Measurements from ENCODE around the gene CACNA2D3. TPM values are rescaled to one million over a fixed set of nuclear protein-coding genes. Genes with fewer than 3 reads are reported as not detected.

CACNA2D3 gene
- total and polyA plus RNA-seq, 2 donors from 2014 or later: 5.7 to 11.2 TPM

GRCh38 chr3:54906763-54907162 lies 784.4 kb downstream of the CACNA2D3 start:
- no peak for DNase-seq

GRCh38 chr3:54909191-54909590 lies 786.8 kb downstream of the CACNA2D3 start:
- no peaks in the 10 kb centered on the region for H3K36me3 ChIP-seq (ENCODE audit: control insufficient read depth in 2 of 3, insufficient read depth in 3 of 3, low read length in 3 of 3)
- H3K4me1 ChIP-seq (ENCODE audit: control insufficient read depth in 2 of 3, insufficient read depth in 2 of 3, low read depth in 1 of 3, low read length in 3 of 3): no peaks in the 10 kb centered on the region
- H3K9me3 ChIP-seq (ENCODE audit: control insufficient read depth in 2 of 3, insufficient read depth in 1 of 3, low read length in 3 of 3): peaks cover 0 to 4% (median 3%) of the 10 kb centered on the region in 3 donors
- no peak overlapping the region for H3K4me3 ChIP-seq (ENCODE audit: low read length in 3 of 3)
- TF ChIP-seq CTCF (IDR thresholded peaks at IDR 0.05; ENCODE audit: borderline replicate concordance, extremely low read depth, insufficient read depth): no peak
- no peaks in the 10 kb centered on the region for H3K27me3 ChIP-seq (ENCODE audit: control insufficient read depth, insufficient read depth, low read length)
- no peak overlapping the region for H3K27ac ChIP-seq (ENCODE audit: low read depth in 2 of 2, low read length in 2 of 2)
- no peak for FAIRE-seq
- no peak for DNase-seq
- no peak overlapping the region for H3K9ac ChIP-seq (ENCODE audit: low read length in 3 of 3)
- intact Hi-C loops (cut with DNase I): no loop called here

More at GRCh38 chr3:54906763-54907162, 784.4 kb downstream of the CACNA2D3 start:
- Histone ChIP-seq H3K4me3 (ENCODE audit: low read length in 3 of 3) (no peak overlapping the region), H3K9ac (ENCODE audit: low read length in 3 of 3) (no peak overlapping the region), H3K9me3 (ENCODE audit: control insufficient read depth in 2 of 3, insufficient read depth in 1 of 3, low read length in 3 of 3) (peaks cover 0 to 2% (median 1%) of the 10 kb centered on the region in 3 donors), H3K27me3 (ENCODE audit: control insufficient read depth, insufficient read depth, low read length) (no peaks in the 10 kb centered on the region), H3K27ac (ENCODE audit: low read depth in 2 of 2, low read length in 2 of 2) (no peak overlapping the region), H3K36me3 (ENCODE audit: control insufficient read depth in 2 of 3, insufficient read depth in 3 of 3, low read length in 3 of 3) (no peaks in the 10 kb centered on the region), H3K4me1 (ENCODE audit: control insufficient read depth in 2 of 3, insufficient read depth in 2 of 3, low read depth in 1 of 3, low read length in 3 of 3) (no peaks in the 10 kb centered on the region)
- no peak for TF ChIP-seq CTCF (IDR thresholded peaks at IDR 0.05; ENCODE audit: borderline replicate concordance, extremely low read depth, insufficient read depth)
- intact Hi-C loops (cut with DNase I): no loop called here
- FAIRE-seq: no peak

GRCh38 chr3:54914180-54914579 lies 791.8 kb downstream of the CACNA2D3 start:
- H3K27ac ChIP-seq (ENCODE audit: low read depth in 2 of 2, low read length in 2 of 2): no peak overlapping the region
- TF ChIP-seq CTCF (IDR thresholded peaks at IDR 0.05; ENCODE audit: borderline replicate concordance, extremely low read depth, insufficient read depth): no peak
- no peak overlapping the region for H3K4me3 ChIP-seq (ENCODE audit: low read length in 3 of 3)
- FAIRE-seq: no peak
- intact Hi-C loops (cut with DNase I): no loop called here
- no peaks in the 10 kb centered on the region for H3K4me1 ChIP-seq (ENCODE audit: control insufficient read depth in 2 of 3, insufficient read depth in 2 of 3, low read depth in 1 of 3, low read length in 3 of 3)
- H3K27me3 ChIP-seq (ENCODE audit: control insufficient read depth, insufficient read depth, low read length): no peaks in the 10 kb centered on the region
- no peak for DNase-seq
- H3K9me3 ChIP-seq (ENCODE audit: control insufficient read depth in 2 of 3, insufficient read depth in 1 of 3, low read length in 3 of 3): peaks cover 0 to 4% (median 3%) of the 10 kb centered on the region in 3 donors
- H3K36me3 ChIP-seq (ENCODE audit: control insufficient read depth in 2 of 3, insufficient read depth in 3 of 3, low read length in 3 of 3): no peaks in the 10 kb centered on the region
- H3K9ac ChIP-seq (ENCODE audit: low read length in 3 of 3): no peak overlapping the region

- intact Hi-C loops (cut with DNase I): no loop called here
- H3K9ac ChIP-seq (ENCODE audit: low read length in 3 of 3): no peak overlapping the region
- H3K4me1 ChIP-seq (ENCODE audit: control insufficient read depth in 2 of 3, insufficient read depth in 2 of 3, low read depth in 1 of 3, low read length in 3 of 3): no peaks in the 10 kb centered on the region
- DNase-seq (peak in 1 of 5 donors; percentile 7), FAIRE-seq (no peak)
- no peak overlapping the region for H3K27ac ChIP-seq (ENCODE audit: low read depth in 2 of 2, low read length in 2 of 2)
- H3K4me3 ChIP-seq (ENCODE audit: low read length in 3 of 3): no peak overlapping the region
- peaks cover 0 to 4% (median 3%) of the 10 kb centered on the region in 3 donors for H3K9me3 ChIP-seq (ENCODE audit: control insufficient read depth in 2 of 3, insufficient read depth in 1 of 3, low read length in 3 of 3)
- no peak for TF ChIP-seq CTCF (IDR thresholded peaks at IDR 0.05; ENCODE audit: borderline replicate concordance, extremely low read depth, insufficient read depth)
- H3K36me3 ChIP-seq (ENCODE audit: control insufficient read depth in 2 of 3, insufficient read depth in 3 of 3, low read length in 3 of 3): no peaks in the 10 kb centered on the region
- no peaks in the 10 kb centered on the region for H3K27me3 ChIP-seq (ENCODE audit: control insufficient read depth, insufficient read depth, low read length)
Measured at GRCh38 chr3:54915181-54915580, 792.8 kb downstream of the CACNA2D3 start.

Data from kidney (tissue), 14 donors.